HuH-7.5 (cell line): ENCODE measurements around the gene ANTXRL.
"Not testable (repeated sequence)": the region's sequence is repeated elsewhere in the genome, so short reads cannot be mapped to it uniquely, and the experiment has no call there.

Source experiments
- DNase-seq: peaks from one replicate; pipeline ENCODE4 v3.0.0; 2011; ENCODE audit warnings: low spot score

The ANTXRL gene

DNA sequence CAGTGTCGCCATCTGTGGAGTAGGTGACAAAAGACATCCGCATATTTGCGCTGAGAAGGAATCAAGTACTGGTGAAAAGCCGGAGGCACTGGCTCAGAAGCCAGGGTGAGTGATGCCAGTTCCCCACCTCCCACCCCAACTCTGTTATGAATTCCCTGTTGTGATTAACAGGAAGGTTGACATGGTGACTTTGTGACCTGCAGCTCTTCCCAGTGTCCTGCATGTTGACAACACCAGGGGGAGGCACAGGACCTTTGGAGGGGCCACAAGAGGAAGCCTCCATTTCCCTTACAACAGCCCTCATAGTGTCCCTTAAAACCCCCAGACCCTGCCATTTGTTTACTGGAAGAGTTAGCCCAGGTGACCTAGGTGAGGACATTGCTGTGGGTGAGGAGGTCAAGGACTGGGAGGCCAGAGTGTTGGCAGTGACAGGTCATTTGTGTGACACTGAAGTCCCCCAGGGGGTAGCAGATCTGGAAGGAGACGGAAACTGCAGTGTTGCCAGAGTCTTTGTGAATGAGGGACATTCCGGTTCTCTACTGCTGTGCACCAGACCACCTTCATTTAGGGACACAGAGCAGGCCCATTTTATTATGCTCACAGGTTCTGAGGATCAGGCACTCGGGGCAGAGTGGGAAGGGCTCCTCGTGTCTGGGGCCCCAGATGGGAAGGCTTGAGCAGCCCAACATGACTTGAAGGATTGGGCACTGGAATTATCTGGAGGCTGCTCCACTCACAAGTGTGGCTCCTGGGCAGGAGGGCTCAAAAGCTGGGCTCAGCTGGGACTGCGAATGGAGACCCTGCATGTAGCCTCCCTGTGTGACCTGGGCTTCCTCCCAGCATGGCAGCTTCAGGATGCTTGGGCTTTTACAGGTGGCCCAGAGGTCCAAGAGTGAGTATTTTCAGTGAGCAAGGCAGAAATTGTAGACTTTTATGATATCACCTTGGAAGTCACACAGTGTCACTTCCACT, 13.0 kb upstream of the ANTXRL start:
- no peak for DNase-seq

GRCh38 chr10:46277840-46278239, 9.0 kb upstream of the ANTXRL start:
- DNase-seq: no peak

- not testable (repeated sequence) for DNase-seq
Measured at GRCh38 chr10:46282421-46282831, 4.4 kb upstream of the ANTXRL start.

DNA sequence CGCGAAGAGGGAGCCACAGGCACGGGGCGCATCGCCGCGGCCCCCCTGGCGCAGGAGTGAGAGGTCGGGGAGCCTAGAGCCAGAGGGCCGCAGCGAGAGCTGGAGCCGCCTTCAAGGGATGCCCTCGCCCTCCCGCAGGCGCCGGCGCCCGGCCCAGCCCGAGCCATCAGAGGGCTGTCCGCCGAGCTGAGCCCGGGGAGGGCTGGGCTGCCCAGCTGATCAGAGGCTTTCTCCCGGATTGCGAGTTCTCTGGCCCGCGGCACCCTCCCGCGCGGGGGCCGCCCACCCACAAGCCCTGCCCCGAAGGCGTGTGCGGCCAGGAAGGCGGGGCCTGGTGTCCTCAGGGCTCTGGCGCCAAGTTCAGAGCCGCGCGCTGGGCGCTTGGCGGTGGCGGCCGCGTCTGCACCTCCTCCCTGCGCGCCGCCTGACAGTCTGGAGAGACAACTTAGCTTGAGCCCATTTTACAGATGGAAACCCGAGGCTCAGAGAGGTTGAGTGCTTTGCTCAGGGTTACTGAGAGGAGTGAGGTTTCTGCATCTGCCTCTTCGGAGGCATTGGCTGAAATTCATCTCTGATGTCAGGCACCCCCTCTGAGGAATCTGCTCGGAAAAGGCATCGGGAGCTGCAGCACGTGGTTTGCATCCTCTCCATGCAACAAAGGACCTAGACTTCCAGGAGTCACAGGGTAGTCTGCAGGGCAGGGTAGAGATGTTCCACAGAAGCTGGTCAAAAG, 3.8 kb upstream of the ANTXRL start:
- peak; percentile 36 for DNase-seq

DNA sequence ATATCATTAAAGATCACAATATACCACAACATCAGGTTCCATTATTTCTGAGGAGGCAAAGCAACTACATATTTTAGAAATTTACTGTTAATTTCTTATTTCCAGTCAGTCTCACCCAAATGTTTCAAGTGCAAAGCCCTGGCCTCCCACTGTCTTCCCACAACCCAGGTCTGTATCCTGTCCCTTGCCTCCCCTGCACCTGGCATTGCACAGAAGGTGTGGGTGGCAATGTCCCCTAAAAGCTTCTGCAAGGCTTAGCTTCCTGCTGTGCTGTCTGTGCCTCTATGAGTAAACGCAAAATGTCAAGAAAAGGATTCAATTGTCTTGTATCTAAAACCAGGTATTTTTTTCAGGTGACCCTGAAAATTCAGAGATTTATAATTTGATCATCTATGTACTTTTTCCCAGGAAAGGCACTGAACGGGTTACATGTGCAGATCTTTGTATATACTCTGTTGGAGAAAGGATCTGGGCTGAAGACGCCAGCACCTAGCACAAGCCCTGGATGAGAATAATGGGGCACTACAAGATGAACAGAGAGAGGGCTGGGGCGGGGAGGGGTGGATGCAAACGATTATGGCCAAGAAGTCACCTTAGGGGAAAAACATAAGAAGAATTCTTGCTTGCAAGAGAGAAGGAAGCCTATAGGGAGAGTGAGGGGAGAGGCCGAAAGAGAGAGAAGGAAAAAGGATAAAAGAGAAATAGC, 3.1 kb upstream of the ANTXRL start:
- no peak for DNase-seq

- peak; percentile 71 for DNase-seq
Measured at GRCh38 chr10:46284286-46285229, 2.2 kb upstream of the ANTXRL start.

DNA sequence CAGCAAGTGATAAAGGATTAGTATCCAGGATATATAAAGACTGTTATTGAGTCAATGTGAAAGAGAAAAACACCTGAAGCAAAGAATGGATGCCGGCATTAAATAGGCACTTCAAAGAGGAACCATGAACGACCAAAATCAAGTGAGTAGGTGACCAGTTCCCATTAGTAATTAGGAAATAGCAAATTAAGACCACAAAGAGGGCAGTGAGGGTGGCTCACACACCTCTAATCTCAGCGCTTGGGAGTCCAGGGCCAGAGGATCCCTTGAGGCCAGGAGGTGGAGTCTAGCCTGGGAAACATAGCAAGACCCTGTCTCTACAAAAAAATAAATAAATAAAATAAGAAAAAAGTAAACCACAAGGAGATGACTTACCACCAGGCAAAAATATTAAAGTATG, 1.5 kb upstream of the ANTXRL start:
- DNase-seq: no peak

DNA sequence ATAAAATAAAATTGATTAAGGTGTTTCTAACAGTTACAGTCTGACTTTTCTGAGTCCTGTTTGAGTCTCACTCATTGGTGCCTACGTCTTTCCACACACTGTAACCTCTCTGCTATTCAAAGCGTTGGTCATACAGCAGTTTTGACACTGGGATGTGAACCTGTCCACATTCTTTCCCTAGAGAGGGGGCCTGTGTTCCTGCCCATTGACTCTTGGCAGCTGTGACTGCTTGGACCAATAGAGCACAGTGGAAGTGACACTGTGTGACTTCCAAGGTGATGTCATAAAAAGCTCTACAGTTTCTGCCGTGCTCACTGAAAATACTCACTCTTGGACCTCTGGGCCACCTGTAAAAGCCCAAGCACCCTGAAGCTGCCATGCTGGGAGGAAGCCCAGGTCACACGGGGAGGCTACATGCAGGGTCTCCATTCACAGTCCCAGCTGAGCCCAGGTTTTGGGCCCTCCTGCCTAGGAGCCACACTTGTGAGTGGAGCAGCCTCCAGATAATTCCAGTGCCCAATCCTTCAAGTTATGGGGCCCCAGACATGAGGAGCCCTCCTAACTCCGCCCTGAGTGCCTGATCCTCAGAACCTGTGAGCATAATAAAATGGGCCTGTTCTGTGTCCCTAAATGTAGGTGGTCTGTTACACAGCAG, 704 bp upstream of the ANTXRL start:
- DNase-seq: no peak

- no peak for DNase-seq
Measured at GRCh38 chr10:46287846-46288477, 1.2 kb downstream of the ANTXRL start.

GRCh38 chr10:46288601-46289206, 1.9 kb downstream of the ANTXRL start:
- no peak for DNase-seq

GRCh38 chr10:46289209-46289810, 2.5 kb downstream of the ANTXRL start:
- no peak for DNase-seq

DNA sequence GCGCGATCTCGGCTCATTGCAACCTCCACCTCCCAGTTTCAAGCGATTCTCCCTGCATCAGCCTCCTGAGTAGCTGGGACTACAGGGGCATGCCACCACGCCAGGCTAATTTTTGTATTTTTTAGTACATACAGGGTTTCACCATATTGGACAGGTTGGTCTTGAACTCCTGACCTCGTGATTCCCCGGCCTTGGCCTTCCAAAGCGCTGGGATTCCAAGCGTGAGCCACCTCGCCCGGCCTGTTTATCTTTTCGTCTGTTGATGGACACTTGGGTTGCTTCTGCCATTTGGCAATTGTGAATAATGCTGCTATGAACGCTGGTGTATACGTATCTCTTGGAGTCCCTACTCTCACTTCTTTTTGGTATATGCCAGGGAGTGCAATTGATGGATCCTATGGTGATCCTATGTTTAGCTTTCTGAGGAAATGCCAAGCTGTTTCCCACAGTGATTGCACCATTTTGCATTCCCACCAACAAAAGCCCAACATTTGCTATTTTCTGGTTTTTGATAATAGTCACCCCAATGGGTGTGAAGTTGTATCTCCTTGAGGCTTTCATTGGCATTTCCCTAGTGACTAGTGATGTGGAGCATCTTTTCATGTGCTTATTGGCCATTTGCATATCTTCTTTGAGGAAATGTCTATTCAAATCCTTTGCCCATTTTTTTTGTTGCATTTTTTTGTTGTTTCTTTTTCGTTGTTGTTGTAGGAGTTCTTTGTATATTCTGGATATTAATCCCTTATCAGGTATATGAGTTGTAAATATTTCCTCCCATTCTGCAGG, 3.5 kb downstream of the ANTXRL start:
- no peak for DNase-seq

- DNase-seq: no peak
Measured at GRCh38 chr10:46291817-46292572, 5.2 kb downstream of the ANTXRL start.

DNA sequence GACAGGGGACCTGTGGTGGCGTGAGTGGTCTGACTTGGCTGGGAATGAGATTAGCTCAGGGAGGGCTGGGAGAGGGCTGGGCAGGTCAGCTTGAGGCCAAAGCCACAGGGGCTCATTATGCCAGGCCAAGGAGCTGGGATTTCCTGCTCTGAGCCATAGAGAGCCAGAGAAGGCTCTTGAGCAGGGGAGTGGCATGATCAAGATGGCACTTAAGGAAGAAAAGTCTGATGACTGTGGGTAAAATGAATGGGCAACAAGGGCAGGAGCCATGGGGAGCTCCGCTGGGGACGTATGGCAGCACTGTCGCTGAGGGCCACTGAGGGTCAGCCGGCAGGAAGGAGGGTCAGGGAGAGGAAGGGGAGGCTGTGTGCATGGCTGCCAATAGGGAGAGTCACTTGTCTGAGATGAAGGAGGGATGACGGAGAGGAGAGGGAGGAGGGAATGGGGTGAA, 5.8 kb downstream of the ANTXRL start:
- DNase-seq: no peak

- DNase-seq: no peak
Measured at GRCh38 chr10:46293228-46293627, 6.4 kb downstream of the ANTXRL start.

DNA sequence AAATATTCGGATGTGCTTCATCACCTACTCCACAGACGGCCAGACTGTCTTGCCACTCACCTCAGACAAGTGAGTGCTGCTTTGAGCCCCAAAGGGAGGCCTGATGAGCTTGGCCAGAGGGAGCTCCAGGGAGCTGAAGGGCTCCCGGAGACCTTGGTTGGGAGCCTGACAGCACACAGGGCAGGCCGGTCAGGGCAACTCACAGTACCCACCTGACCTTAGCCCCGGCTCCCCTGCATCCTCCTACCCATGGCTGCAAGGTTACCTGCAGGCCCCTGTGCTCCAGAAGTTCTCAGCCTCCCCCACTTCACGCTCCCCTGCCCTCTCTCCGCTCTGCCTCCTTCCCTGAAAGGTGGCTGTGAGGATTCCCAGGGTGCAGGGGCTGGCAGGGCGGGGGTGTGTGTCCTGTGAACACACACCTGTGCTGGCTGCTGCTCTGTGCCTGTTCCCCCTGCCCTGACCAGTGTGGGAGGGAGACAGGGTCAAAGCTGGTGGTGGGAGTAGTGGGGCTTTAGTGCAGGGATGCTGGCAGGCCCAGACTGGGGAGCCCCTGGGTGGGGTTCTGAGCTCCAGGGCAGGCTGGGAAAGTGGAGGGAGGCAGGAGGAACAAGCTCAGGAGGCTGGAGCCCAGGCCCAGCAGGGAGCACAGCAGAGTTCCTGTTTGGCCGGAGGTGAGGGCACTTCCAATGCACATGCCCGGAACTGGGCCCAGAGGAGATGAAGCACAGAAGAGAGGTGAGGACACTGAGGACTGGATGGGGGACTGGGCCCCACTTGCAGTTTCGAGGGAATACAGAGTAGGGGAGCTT, 7.2 kb downstream of the ANTXRL start:
- peak; percentile 43 for DNase-seq

GRCh38 chr10:46294641-46295220, 7.9 kb downstream of the ANTXRL start:
- DNase-seq: no peak
